Measurements from ENCODE around the gene STAB2. TPM values are rescaled to one million over a fixed set of nuclear protein-coding genes. Genes with fewer than 3 reads are reported as not detected.

STAB2 gene
- polyA plus RNA-seq, 6 donors from 2014 or later: not detected

GRCh38 chr12:103691063-103691462, 104.0 kb downstream of the STAB2 start:
- peaks cover 0 to 2% (median 0%) of the 10 kb centered on the region in 7 donors for H3K9me3 Mint-ChIP-seq
- H3K36me3 Mint-ChIP-seq: no peaks in the 10 kb centered on the region
- no peak for DNase-seq
- no peak overlapping the region for H3K27ac Mint-ChIP-seq
- H3K4me1 Mint-ChIP-seq: no peaks in the 10 kb centered on the region
- no peak overlapping the region for H3K4me3 Mint-ChIP-seq
- no peak for ATAC-seq (ENCODE audit: low read depth in 2 of 2)
- peaks cover 8 to 26% (median 24%) of the 10 kb centered on the region in 3 donors for H3K27me3 Mint-ChIP-seq

- no peak for DNase-seq
- no peak for ATAC-seq (ENCODE audit: low read depth in 2 of 2)
- Mint-ChIP-seq H3K4me3 (no peak overlapping the region), H3K9me3 (peaks cover 0 to 2% (median 0%) of the 10 kb centered on the region in 7 donors), H3K27me3 (peaks cover 18 to 40% (median 34%) of the 10 kb centered on the region in 3 donors), H3K36me3 (no peaks in the 10 kb centered on the region), H3K27ac (no peak overlapping the region), H3K4me1 (no peaks in the 10 kb centered on the region)
These were observed 109.0 kb downstream of the STAB2 start for GRCh38 chr12:103696101-103696500.

GRCh38 chr12:103697971-103698751, 111.1 kb downstream of the STAB2 start:
- no peaks in the 10 kb centered on the region for H3K4me1 Mint-ChIP-seq
- no peaks in the 10 kb centered on the region for H3K36me3 Mint-ChIP-seq
- no peak overlapping the region for H3K4me3 Mint-ChIP-seq
- ATAC-seq (ENCODE audit: low read depth in 2 of 2) (no peak), DNase-seq (no peak)
- H3K9me3 Mint-ChIP-seq: peaks cover 0 to under 1% (median 0%) of the 10 kb centered on the region in 7 donors
- H3K27ac Mint-ChIP-seq: no peak overlapping the region
- H3K27me3 Mint-ChIP-seq: peaks cover 18 to 34% (median 34%) of the 10 kb centered on the region in 3 donors

- Mint-ChIP-seq H3K36me3 (no peaks in the 10 kb centered on the region), H3K9me3 (peaks cover 0 to 3% (median 0%) of the 10 kb centered on the region in 7 donors), H3K27me3 (peaks cover 18 to 40% (median 34%) of the 10 kb centered on the region in 3 donors), H3K4me1 (no peaks in the 10 kb centered on the region), H3K27ac (no peak overlapping the region), H3K4me3 (no peak overlapping the region)
- DNase-seq: no peak
- no peak for ATAC-seq (ENCODE audit: low read depth in 2 of 2)
These were observed 111.9 kb downstream of the STAB2 start for GRCh38 chr12:103698752-103699560.

GRCh38 chr12:103705098-103705497, 118.0 kb downstream of the STAB2 start:
- DNase-seq (no peak), ATAC-seq (ENCODE audit: low read depth in 2 of 2) (no peak)
- H3K4me3 Mint-ChIP-seq: no peak overlapping the region

GRCh38 chr12:103705927-103706326, 118.9 kb downstream of the STAB2 start:
- peaks cover 12 to 27% (median 16%) of the 10 kb centered on the region in 3 donors for H3K27me3 Mint-ChIP-seq
- DNase-seq (no peak), ATAC-seq (ENCODE audit: low read depth in 2 of 2) (no peak)
- H3K4me3 Mint-ChIP-seq: no peak overlapping the region
- no peaks in the 10 kb centered on the region for H3K4me1 Mint-ChIP-seq
- H3K9me3 Mint-ChIP-seq: peaks cover 0 to 3% (median 0%) of the 10 kb centered on the region in 7 donors
- H3K36me3 Mint-ChIP-seq: no peaks in the 10 kb centered on the region
- H3K27ac Mint-ChIP-seq: no peak overlapping the region

More at GRCh38 chr12:103705098-103705497, 118.0 kb downstream of the STAB2 start:
- Mint-ChIP-seq H3K27me3 (peaks cover 12 to 25% (median 16%) of the 10 kb centered on the region in 3 donors), H3K27ac (no peak overlapping the region), H3K9me3 (peaks cover 0 to 3% (median 0%) of the 10 kb centered on the region in 7 donors), H3K4me1 (no peaks in the 10 kb centered on the region), H3K36me3 (no peaks in the 10 kb centered on the region)

GRCh38 chr12:103707446-103707845, 120.4 kb downstream of the STAB2 start:
- H3K4me1 Mint-ChIP-seq: no peaks in the 10 kb centered on the region
- no peak overlapping the region for H3K27ac Mint-ChIP-seq
- peaks cover 0 to 3% (median 0%) of the 10 kb centered on the region in 7 donors for H3K9me3 Mint-ChIP-seq
- H3K4me3 Mint-ChIP-seq: no peak overlapping the region
- DNase-seq: no peak
- no peak for ATAC-seq (ENCODE audit: low read depth in 2 of 2)
- no peaks in the 10 kb centered on the region for H3K36me3 Mint-ChIP-seq
- peaks cover 12 to 27% (median 20%) of the 10 kb centered on the region in 3 donors for H3K27me3 Mint-ChIP-seq

GRCh38 chr12:103710544-103710943, 123.5 kb downstream of the STAB2 start:
- H3K4me3 Mint-ChIP-seq: no peak overlapping the region
- no peak overlapping the region for H3K27ac Mint-ChIP-seq
- peaks cover 10 to 27% (median 11%) of the 10 kb centered on the region in 3 donors for H3K27me3 Mint-ChIP-seq
- H3K36me3 Mint-ChIP-seq: no peaks in the 10 kb centered on the region
- H3K4me1 Mint-ChIP-seq: no peaks in the 10 kb centered on the region
- no peak for DNase-seq
- ATAC-seq (ENCODE audit: low read depth in 2 of 2): no peak
- H3K9me3 Mint-ChIP-seq: no peaks in the 10 kb centered on the region

- no peaks in the 10 kb centered on the region for H3K36me3 Mint-ChIP-seq
- H3K4me1 Mint-ChIP-seq: no peaks in the 10 kb centered on the region
- H3K4me3 Mint-ChIP-seq: no peak overlapping the region
- ATAC-seq (ENCODE audit: low read depth in 2 of 2) (no peak), DNase-seq (no peak)
- H3K27me3 Mint-ChIP-seq: peaks cover 5 to 30% (median 9%) of the 10 kb centered on the region in 3 donors
- H3K9me3 Mint-ChIP-seq: no peaks in the 10 kb centered on the region
- H3K27ac Mint-ChIP-seq: peak overlapping the region in 1 of 6 donors; percentile 2
These were observed 125.1 kb downstream of the STAB2 start for GRCh38 chr12:103712216-103712615.

- H3K27ac Mint-ChIP-seq: no peak overlapping the region
- no peak for ATAC-seq (ENCODE audit: low read depth in 2 of 2)
- no peak overlapping the region for H3K4me3 Mint-ChIP-seq
- peaks cover 0 to 3% (median 0%) of the 10 kb centered on the region in 7 donors for H3K9me3 Mint-ChIP-seq
- H3K4me1 Mint-ChIP-seq: no peaks in the 10 kb centered on the region
- H3K36me3 Mint-ChIP-seq: no peaks in the 10 kb centered on the region
- H3K27me3 Mint-ChIP-seq: peaks cover 10 to 26% (median 14%) of the 10 kb centered on the region in 3 donors
- DNase-seq: no peak
These were observed 128.4 kb downstream of the STAB2 start for GRCh38 chr12:103715494-103715893.

- H3K27ac Mint-ChIP-seq: no peak overlapping the region
- no peaks in the 10 kb centered on the region for H3K4me1 Mint-ChIP-seq
- H3K4me3 Mint-ChIP-seq: no peak overlapping the region
- peaks cover 10 to 26% (median 14%) of the 10 kb centered on the region in 3 donors for H3K27me3 Mint-ChIP-seq
- H3K36me3 Mint-ChIP-seq: no peaks in the 10 kb centered on the region
- ATAC-seq (ENCODE audit: low read depth in 2 of 2) (no peak), DNase-seq (no peak)
- peaks cover 0 to 3% (median 0%) of the 10 kb centered on the region in 7 donors for H3K9me3 Mint-ChIP-seq
These were observed 129.6 kb downstream of the STAB2 start for GRCh38 chr12:103716517-103717196.

- H3K4me3 Mint-ChIP-seq: no peak overlapping the region
- H3K27ac Mint-ChIP-seq: peak overlapping the region in 1 of 6 donors; percentile 10
- DNase-seq (no peak), ATAC-seq (ENCODE audit: low read depth in 2 of 2) (no peak)
- no peaks in the 10 kb centered on the region for H3K9me3 Mint-ChIP-seq
- H3K4me1 Mint-ChIP-seq: no peaks in the 10 kb centered on the region
- H3K27me3 Mint-ChIP-seq: no peaks in the 10 kb centered on the region
- H3K36me3 Mint-ChIP-seq: no peaks in the 10 kb centered on the region
These were observed 138.3 kb downstream of the STAB2 start for GRCh38 chr12:103725398-103725797.

GRCh38 chr12:103727638-103728037, 140.6 kb downstream of the STAB2 start:
- Mint-ChIP-seq H3K4me1 (no peaks in the 10 kb centered on the region), H3K4me3 (no peak overlapping the region), H3K27me3 (peaks cover 0 to 6% (median 0%) of the 10 kb centered on the region in 3 donors), H3K9me3 (peaks cover 0 to 13% (median 6%) of the 10 kb centered on the region in 7 donors), H3K36me3 (no peaks in the 10 kb centered on the region), H3K27ac (no peak overlapping the region)
- DNase-seq (no peak), ATAC-seq (ENCODE audit: low read depth in 2 of 2) (no peak)

All from naive B cell (primary cell).